ENCODE measurements around the gene PAPPA.

PAPPA gene

GRCh38 chr9:116168231-116168630 lies 14.6 kb downstream of the PAPPA start:
- no peak overlapping the region for H3K4me3 ChIP-seq (ENCODE audit: low read depth, low read length)
- no peak for TF ChIP-seq CTCF (IDR thresholded peaks at IDR 0.05; ENCODE audit: low read depth, low read length)
- no peak for TF ChIP-seq MYC (IDR thresholded peaks at IDR 0.05; ENCODE audit: low read depth, low read length)
- no peak for TF ChIP-seq POLR2A (IDR thresholded peaks at IDR 0.05; ENCODE audit: extremely low read depth, insufficient read length)
- no peak for TF ChIP-seq MAX (IDR thresholded peaks at IDR 0.05; ENCODE audit: low read depth, low read length)
- DNase-seq (ENCODE audit: low read depth), result no peak

- no peak overlapping the region for H3K4me3 ChIP-seq (ENCODE audit: low read depth, low read length)
- no peak for DNase-seq (ENCODE audit: low read depth)
- TF ChIP-seq MAX (IDR thresholded peaks at IDR 0.05; ENCODE audit: low read depth, low read length) (no peak), CTCF (IDR thresholded peaks at IDR 0.05; ENCODE audit: low read depth, low read length) (no peak), POLR2A (IDR thresholded peaks at IDR 0.05; ENCODE audit: extremely low read depth, insufficient read length) (no peak), MYC (IDR thresholded peaks at IDR 0.05; ENCODE audit: low read depth, low read length) (no peak)
Measured at GRCh38 chr9:116172216-116172615, 18.6 kb downstream of the PAPPA start.

GRCh38 chr9:116174347-116174746 lies 20.8 kb downstream of the PAPPA start:
- H3K4me3 ChIP-seq (ENCODE audit: low read depth, low read length), result no peak overlapping the region
- no peak for DNase-seq (ENCODE audit: low read depth)
- TF ChIP-seq MYC (IDR thresholded peaks at IDR 0.05; ENCODE audit: low read depth, low read length) (no peak), MAX (IDR thresholded peaks at IDR 0.05; ENCODE audit: low read depth, low read length) (no peak), POLR2A (IDR thresholded peaks at IDR 0.05; ENCODE audit: extremely low read depth, insufficient read length) (no peak), CTCF (IDR thresholded peaks at IDR 0.05; ENCODE audit: low read depth, low read length) (no peak)

- TF ChIP-seq POLR2A (IDR thresholded peaks at IDR 0.05; ENCODE audit: extremely low read depth, insufficient read length) (no peak), CTCF (IDR thresholded peaks at IDR 0.05; ENCODE audit: low read depth, low read length) (no peak)
- no peak overlapping the region for H3K4me3 ChIP-seq (ENCODE audit: low read depth, low read length)
- no peak for DNase-seq (ENCODE audit: low read depth)
Measured at GRCh38 chr9:116175614-116176013, 22.0 kb downstream of the PAPPA start.

- DNase-seq (ENCODE audit: low read depth), result no peak
- no peak overlapping the region for H3K4me3 ChIP-seq (ENCODE audit: low read depth, low read length)
- TF ChIP-seq POLR2A (IDR thresholded peaks at IDR 0.05; ENCODE audit: extremely low read depth, insufficient read length), result no peak
- TF ChIP-seq MYC (IDR thresholded peaks at IDR 0.05; ENCODE audit: low read depth, low read length), result no peak
- no peak for TF ChIP-seq CTCF (IDR thresholded peaks at IDR 0.05; ENCODE audit: low read depth, low read length)
- TF ChIP-seq MAX (IDR thresholded peaks at IDR 0.05; ENCODE audit: low read depth, low read length), result no peak
Measured at GRCh38 chr9:116178481-116179211, 25.1 kb downstream of the PAPPA start.

GRCh38 chr9:116179568-116179967 lies 26.0 kb downstream of the PAPPA start:
- TF ChIP-seq MYC (IDR thresholded peaks at IDR 0.05; ENCODE audit: low read depth, low read length) (no peak), POLR2A (IDR thresholded peaks at IDR 0.05; ENCODE audit: extremely low read depth, insufficient read length) (no peak), CTCF (IDR thresholded peaks at IDR 0.05; ENCODE audit: low read depth, low read length) (no peak), MAX (IDR thresholded peaks at IDR 0.05; ENCODE audit: low read depth, low read length) (no peak)
- no peak for DNase-seq (ENCODE audit: low read depth)
- no peak overlapping the region for H3K4me3 ChIP-seq (ENCODE audit: low read depth, low read length)
